ENCODE results near the gene BPI. TPM values are rescaled to one million over a fixed set of nuclear protein-coding genes. Genes with fewer than 3 reads are reported as not detected.

BPI gene
- total and polyA plus RNA-seq, 8 donors: 0.35 to 3.2 (median 0.79) TPM

- Histone ChIP-seq H3K4me1 (peaks cover 0 to 5% of the 10 kb centered on the region in 2 donors), H3K27ac (no peak overlapping the region), H3K27me3 (peaks cover 0 to 26% of the 10 kb centered on the region in 2 donors), H3K4me3 (no peak overlapping the region), H3K36me3 (no peaks in the 10 kb centered on the region), H3K9me3 (peaks cover 0 to 8% of the 10 kb centered on the region in 2 donors)
- ATAC-seq (no peak), DNase-seq (no peak)
- no peak for TF ChIP-seq CTCF (IDR thresholded peaks at IDR 0.05)
- intact Hi-C loops (cut with DNase I): no loop called here
These were observed 36.0 kb downstream of the BPI start for GRCh38 chr20:38339997-38340396.

- Histone ChIP-seq H3K27ac (no peak overlapping the region), H3K4me3 (no peak overlapping the region), H3K27me3 (peaks cover 0 to 20% of the 10 kb centered on the region in 2 donors), H3K4me1 (peaks cover 0 to 5% of the 10 kb centered on the region in 2 donors), H3K36me3 (no peaks in the 10 kb centered on the region), H3K9me3 (peaks cover 0 to 8% of the 10 kb centered on the region in 2 donors)
- intact Hi-C loops (cut with DNase I): no loop called here
- DNase-seq (no peak), ATAC-seq (no peak)
- no peak for TF ChIP-seq CTCF (IDR thresholded peaks at IDR 0.05)
These were observed 36.7 kb downstream of the BPI start for GRCh38 chr20:38340693-38341092.

GRCh38 chr20:38342216-38342615 is 38.3 kb downstream of the BPI start:
- TF ChIP-seq CTCF (IDR thresholded peaks at IDR 0.05): no peak
- DNase-seq (no peak), ATAC-seq (no peak)
- Histone ChIP-seq H3K27ac (no peak overlapping the region), H3K4me1 (peaks cover 0 to 5% of the 10 kb centered on the region in 2 donors), H3K27me3 (peaks cover 0 to 13% of the 10 kb centered on the region in 2 donors), H3K9me3 (peaks cover 0 to 8% of the 10 kb centered on the region in 2 donors), H3K36me3 (no peaks in the 10 kb centered on the region), H3K4me3 (no peak overlapping the region)
- intact Hi-C loops (cut with DNase I): no loop called here

- no peak for ATAC-seq
- intact Hi-C loops (cut with DNase I): no loop called here
- Histone ChIP-seq H3K36me3 (no peaks in the 10 kb centered on the region), H3K9me3 (peaks cover 0 to 3% of the 10 kb centered on the region in 2 donors), H3K27ac (no peak overlapping the region), H3K4me3 (no peak overlapping the region), H3K27me3 (peaks cover 0 to 13% of the 10 kb centered on the region in 2 donors), H3K4me1 (peaks cover 0 to 5% of the 10 kb centered on the region in 2 donors)
- DNase-seq: no peak
- no peak for TF ChIP-seq CTCF (IDR thresholded peaks at IDR 0.05)
These were observed 38.9 kb downstream of the BPI start for GRCh38 chr20:38342713-38343310.

GRCh38 chr20:38343311-38344106 is 39.6 kb downstream of the BPI start:
- no peak for TF ChIP-seq CTCF (IDR thresholded peaks at IDR 0.05)
- DNase-seq (peak in 3 of 4 donors; percentile 39 to 89 (median 78)), ATAC-seq (peak; percentile 52)
- no peak overlapping the region for H3K27ac ChIP-seq
- H3K4me1 ChIP-seq: peaks cover 0 to 5% of the 10 kb centered on the region in 2 donors
- no peaks in the 10 kb centered on the region for H3K36me3 ChIP-seq
- H3K9me3 ChIP-seq: no peaks in the 10 kb centered on the region
- no peak overlapping the region for H3K4me3 ChIP-seq
- H3K27me3 ChIP-seq: peaks cover 0 to 13% of the 10 kb centered on the region in 2 donors
- intact Hi-C loops (cut with DNase I): no loop called here

Measured in left lung (tissue), 10 donors.